Ectodermal cell (in vitro differentiated cells): ENCODE measurements around the gene SDK1.

ENCODE experiments used
- H3K27ac ChIP-seq: 2 replicates; pipeline ENCODE4 v1.7.0; 2013; ENCODE audit warnings: mild to moderate bottlenecking, low read depth, low read length; ENCODE audit not compliant: insufficient read depth, poor library complexity, severe bottlenecking
- H3K27me3 ChIP-seq: 2 replicates; pipeline ENCODE4 v1.7.0; 2013; ENCODE audit warnings: mild to moderate bottlenecking, low read length; ENCODE audit not compliant: insufficient read depth, control insufficient read depth, poor library complexity, severe bottlenecking
- H3K36me3 ChIP-seq: one replicate; pipeline ENCODE4 v1.7.0; 2013; ENCODE audit warnings: low read length; ENCODE audit not compliant: control insufficient read depth, insufficient read depth
- H3K4me1 ChIP-seq: one replicate; pipeline ENCODE4 v1.7.0; 2013; ENCODE audit warnings: low read length; ENCODE audit not compliant: control insufficient read depth, insufficient read depth
- H3K4me3 ChIP-seq: 2 replicates; pipeline ENCODE4 v1.7.0; 2013; ENCODE audit warnings: low read depth, low read length, control low read depth; ENCODE audit not compliant: insufficient read depth
- H3K9me3 ChIP-seq: 2 replicates; pipeline ENCODE4 v1.7.0; 2013; ENCODE audit warnings: mild to moderate bottlenecking, low read length, moderate library complexity; ENCODE audit not compliant: control insufficient read depth
- WGBS, 2 experiments: methylation state at CpG; one replicate each; pipeline ENCODE4 v1.1.7; 2013; ENCODE audit warnings: missing lambda C conversion rate in 2 of 2; 5-methylcytosine and 5-hydroxymethylcytosine counted together

The SDK1 gene

DNA sequence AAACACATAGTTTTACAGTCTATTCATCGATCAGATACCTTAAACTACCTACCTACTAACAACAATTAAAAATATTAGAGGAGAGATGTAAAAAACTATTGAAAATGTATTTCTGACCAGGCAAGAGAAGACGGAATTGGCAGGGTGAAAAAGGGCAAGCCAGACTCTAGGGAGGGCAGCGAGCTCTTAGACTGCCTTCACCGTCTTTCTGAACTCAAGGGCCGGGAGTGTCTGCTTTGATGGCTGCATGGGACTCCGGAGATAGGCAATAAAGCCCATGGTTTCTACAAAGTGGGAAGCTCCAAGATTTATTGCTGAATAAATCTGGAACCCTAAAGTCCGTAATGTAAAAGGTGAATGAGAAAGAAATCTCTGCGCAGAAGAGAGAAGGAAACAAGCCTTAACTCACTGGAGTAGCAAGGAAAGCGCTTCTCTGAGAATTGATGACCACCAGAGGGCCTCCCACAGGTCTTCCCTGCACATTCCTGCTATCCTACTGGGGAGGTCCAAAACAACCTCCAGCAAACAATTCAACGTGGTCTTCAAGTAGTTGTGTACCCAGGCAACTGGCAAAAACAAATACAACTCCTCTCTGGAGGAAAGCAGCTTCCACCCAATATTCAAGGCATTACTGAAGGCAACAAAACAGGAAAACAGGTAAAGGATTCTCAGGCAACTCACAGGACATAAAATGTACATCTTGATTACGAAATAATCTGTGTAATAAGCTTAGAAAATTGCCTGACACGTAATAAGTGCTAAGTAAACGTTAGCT, 181.3 kb downstream of the SDK1 start:
- Histone ChIP-seq H3K27ac (no peak overlapping the region), H3K4me1 (peaks cover 5% of the 10 kb centered on the region), H3K27me3 (no peaks in the 10 kb centered on the region), H3K4me3 (no peak overlapping the region), H3K36me3 (no peaks in the 10 kb centered on the region), H3K9me3 (no peaks in the 10 kb centered on the region)
- 65 to 69% methylated on average over 12 of the region's 13 CpGs for WGBS, 2 experiments

DNA sequence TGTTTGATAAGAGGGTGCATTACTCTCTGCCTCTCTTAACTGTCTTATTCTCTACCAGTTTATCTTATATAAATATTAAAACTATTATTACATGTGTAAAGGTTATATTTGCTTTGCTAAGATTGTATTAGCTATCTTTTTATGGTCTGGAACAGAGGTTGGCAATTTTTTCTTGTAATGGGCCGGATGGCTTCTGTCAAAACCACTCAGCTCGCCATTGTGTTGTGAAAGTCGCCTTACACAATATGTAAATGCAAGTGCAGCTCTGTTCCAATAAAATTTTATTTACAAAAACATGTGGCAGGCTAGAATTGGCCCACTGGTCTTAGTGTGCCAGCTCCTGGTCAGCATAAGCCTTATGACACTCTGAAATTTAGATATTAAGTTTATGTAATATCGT, 185.8 kb downstream of the SDK1 start:
- WGBS, 2 experiments: 79 to 83% methylated on average over 3 to 4 of the region's 4 CpGs
- Histone ChIP-seq H3K4me3 (no peak overlapping the region), H3K27me3 (no peaks in the 10 kb centered on the region), H3K4me1 (peaks cover 5% of the 10 kb centered on the region), H3K9me3 (no peaks in the 10 kb centered on the region), H3K27ac (no peak overlapping the region), H3K36me3 (no peaks in the 10 kb centered on the region)

DNA sequence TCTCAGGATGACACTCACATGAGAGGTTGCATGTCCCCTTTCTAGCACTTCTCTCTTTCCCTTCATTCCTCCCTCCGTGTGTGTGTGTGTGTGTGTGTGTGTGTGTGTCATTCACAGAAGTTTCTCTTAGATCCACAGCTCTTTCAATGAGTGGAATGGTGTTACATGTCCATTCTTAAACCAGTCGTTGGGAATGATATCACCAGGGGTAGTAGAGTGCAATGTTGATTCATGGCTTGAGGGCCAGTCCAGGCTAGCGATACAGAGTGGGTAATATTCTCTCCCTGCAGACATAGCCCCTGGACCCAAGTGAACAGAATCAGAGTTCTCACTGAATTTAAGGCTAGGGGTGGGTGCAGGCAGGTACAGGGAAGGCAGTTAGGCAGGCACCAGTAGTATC, 187.8 kb downstream of the SDK1 start:
- Histone ChIP-seq H3K9me3 (no peaks in the 10 kb centered on the region), H3K4me3 (no peak overlapping the region), H3K27ac (no peak overlapping the region), H3K4me1 (no peaks in the 10 kb centered on the region), H3K27me3 (no peaks in the 10 kb centered on the region), H3K36me3 (no peaks in the 10 kb centered on the region)
- WGBS, 2 experiments: 75 to 94% methylated on average over 2 to 3 of the region's 3 CpGs

DNA sequence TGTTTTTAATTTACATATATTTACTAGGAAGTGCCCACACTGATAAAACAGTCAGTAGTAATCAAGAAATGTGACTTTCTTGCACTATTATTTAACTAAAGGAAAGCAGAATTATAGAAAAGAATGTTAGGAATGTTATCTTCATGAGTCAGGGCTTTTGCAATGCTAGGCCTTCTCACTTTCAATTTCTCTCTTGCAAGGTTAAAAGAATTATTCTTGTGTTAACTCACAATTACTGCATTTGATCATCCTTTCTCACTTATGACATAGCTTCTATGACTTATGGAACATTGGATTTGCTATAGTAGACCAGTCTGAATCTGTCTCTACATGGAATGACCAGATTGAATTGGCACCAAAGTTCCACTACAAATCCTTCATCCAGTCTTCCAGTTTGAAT, 192.4 kb downstream of the SDK1 start:
- Histone ChIP-seq H3K4me1 (no peaks in the 10 kb centered on the region), H3K27me3 (no peaks in the 10 kb centered on the region), H3K4me3 (no peak overlapping the region), H3K27ac (no peak overlapping the region), H3K36me3 (no peaks in the 10 kb centered on the region), H3K9me3 (no peaks in the 10 kb centered on the region)

DNA sequence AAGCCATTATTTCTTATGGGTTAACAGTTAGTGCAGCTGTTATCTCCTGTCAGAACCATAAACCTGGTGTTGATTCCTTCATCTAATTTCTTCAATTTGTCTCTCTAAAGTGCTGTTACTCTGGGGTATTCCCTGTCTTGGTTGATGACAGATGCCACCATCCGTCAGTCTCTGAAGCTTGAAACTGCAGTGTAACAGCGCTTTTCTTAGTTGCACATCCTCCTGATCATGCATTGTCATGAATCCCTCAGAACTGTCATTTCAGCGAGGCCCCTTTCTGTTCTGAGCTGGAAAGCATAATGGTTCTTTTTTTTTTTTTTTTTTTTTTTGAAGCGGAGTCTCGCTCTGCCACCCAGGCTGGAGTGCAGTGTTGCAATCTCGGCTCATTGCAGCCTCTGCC, 193.9 kb downstream of the SDK1 start:
- WGBS, 2 experiments: 96 to 97% methylated on average over 6 of the region's 6 CpGs
- H3K36me3 ChIP-seq: no peaks in the 10 kb centered on the region

DNA sequence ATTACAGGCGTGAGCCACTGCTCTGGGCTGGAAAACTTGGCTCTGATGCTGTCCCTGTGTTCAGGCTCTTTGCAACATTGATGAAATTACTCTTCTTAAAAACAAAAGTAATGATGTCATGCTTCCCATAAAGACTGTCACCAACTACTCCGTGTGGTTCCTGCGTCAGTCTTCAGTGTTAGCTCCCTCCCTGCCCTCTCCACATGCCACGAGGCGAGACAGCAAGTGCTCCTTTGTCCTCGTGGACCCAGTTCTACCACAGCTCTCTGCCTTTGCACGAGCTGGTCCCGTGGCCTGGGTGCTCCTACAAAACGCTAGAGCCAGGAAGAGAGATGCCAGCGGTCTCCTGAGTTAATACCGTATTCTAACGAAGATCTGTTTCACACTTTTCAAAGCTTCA, 194.5 kb downstream of the SDK1 start:
- Histone ChIP-seq H3K4me1 (no peaks in the 10 kb centered on the region), H3K27me3 (no peaks in the 10 kb centered on the region), H3K36me3 (no peaks in the 10 kb centered on the region), H3K4me3 (no peak overlapping the region), H3K27ac (no peak overlapping the region), H3K9me3 (no peaks in the 10 kb centered on the region)
- WGBS, 2 experiments: 86 to 89% methylated on average over 12 of the region's 12 CpGs

More for the DNA sequence above, 193.9 kb downstream of the SDK1 start:
- no peaks in the 10 kb centered on the region for H3K9me3 ChIP-seq
- no peaks in the 10 kb centered on the region for H3K4me1 ChIP-seq
- H3K27ac ChIP-seq: no peak overlapping the region
- no peaks in the 10 kb centered on the region for H3K27me3 ChIP-seq
- no peak overlapping the region for H3K4me3 ChIP-seq

DNA sequence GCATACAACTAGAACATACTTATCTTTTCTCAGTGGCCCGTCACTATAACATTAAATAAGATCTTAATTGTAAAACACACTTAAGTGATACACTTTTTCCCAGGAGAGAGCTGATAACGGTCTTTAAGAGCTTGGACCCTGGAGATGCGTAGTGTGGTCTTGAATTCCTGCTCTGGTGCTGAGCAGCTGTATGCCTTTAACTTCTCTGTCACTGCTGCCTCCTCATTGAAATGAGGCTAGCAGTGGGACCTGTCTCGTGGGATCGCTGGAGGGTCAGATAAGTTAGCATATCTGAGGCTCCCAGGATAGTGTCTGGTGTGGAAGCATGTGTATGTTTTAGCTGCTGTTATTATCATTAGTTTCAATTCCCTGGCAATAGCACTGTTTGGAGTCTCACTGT, 194.9 kb downstream of the SDK1 start:
- no peak overlapping the region for H3K4me3 ChIP-seq
- H3K27ac ChIP-seq: no peak overlapping the region
- WGBS, 2 experiments: 79 to 89% methylated on average over 5 of the region's 5 CpGs

DNA sequence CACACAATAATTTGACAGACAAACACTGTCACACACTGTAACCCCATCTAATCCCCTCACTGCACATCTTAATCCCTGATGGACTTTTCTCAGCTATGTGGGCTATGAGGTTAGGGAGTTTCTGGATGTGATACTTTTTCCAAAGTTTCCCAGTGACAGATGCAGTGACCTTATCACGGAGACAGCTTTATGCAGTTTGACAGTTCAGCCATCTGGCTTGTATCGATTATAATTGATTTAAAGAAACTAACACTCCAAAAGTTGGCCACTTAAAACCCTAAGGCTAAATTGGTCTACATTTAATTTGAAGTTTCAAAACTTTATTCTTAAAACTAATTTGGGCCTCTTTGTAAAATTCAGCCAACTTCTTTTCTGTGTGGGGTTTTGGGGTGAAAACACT, 196.7 kb downstream of the SDK1 start:
- H3K27me3 ChIP-seq: no peaks in the 10 kb centered on the region
- H3K4me3 ChIP-seq: no peak overlapping the region
- H3K9me3 ChIP-seq: no peaks in the 10 kb centered on the region
- no peak overlapping the region for H3K27ac ChIP-seq
- 91 to 93% methylated on average over 2 of the region's 2 CpGs for WGBS, 2 experiments
- H3K4me1 ChIP-seq: no peaks in the 10 kb centered on the region
- H3K36me3 ChIP-seq: no peaks in the 10 kb centered on the region

More for the DNA sequence above, 194.9 kb downstream of the SDK1 start:
- Histone ChIP-seq H3K27me3 (no peaks in the 10 kb centered on the region), H3K4me1 (no peaks in the 10 kb centered on the region), H3K36me3 (no peaks in the 10 kb centered on the region), H3K9me3 (no peaks in the 10 kb centered on the region)

DNA sequence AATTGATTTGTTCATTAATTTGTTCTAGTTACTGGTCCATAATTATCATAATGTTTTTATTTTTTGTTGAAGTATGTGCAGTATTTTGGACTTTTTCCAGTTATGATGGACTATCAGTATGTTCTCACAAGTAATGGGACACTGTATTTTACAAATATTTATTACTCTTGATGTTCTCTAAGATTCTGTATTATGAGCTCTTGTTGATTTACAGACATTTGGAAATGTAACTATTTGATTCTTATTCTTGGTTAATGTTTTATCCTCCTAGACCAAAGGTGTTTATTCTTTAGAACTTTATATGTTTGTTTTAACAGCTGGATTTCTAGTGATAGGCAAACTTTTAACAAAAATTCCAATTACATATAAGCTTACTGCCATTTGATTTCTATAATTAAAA, 200.6 kb downstream of the SDK1 start:
- no peak overlapping the region for H3K27ac ChIP-seq
- H3K36me3 ChIP-seq: no peaks in the 10 kb centered on the region
- H3K9me3 ChIP-seq: no peaks in the 10 kb centered on the region
- H3K4me3 ChIP-seq: no peak overlapping the region
- H3K4me1 ChIP-seq: no peaks in the 10 kb centered on the region
- H3K27me3 ChIP-seq: no peaks in the 10 kb centered on the region

DNA sequence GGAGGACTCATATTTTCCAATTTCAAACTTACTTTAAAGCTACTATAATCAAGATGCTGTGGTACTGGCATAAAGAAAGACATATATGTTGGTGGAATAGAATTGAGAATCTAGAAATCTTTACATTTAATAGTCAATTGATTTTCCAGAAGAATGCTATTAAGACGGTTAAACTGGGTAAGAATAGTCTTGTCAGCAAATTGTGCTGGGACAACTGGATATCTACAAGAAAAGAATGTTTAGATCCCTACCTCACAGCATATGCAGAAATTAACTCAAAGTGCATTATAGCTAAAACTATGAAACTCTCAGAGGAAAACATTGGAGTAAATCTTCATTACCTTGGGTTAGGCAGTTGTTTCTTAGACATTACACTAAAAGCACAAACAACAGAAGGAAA, 203.3 kb downstream of the SDK1 start:
- Histone ChIP-seq H3K4me1 (no peaks in the 10 kb centered on the region), H3K27ac (no peak overlapping the region), H3K4me3 (no peak overlapping the region), H3K36me3 (no peaks in the 10 kb centered on the region), H3K9me3 (no peaks in the 10 kb centered on the region), H3K27me3 (no peaks in the 10 kb centered on the region)
- WGBS, 2 experiments: 100% methylated on average over 1 of the region's 1 CpG
